HUDEP-2 (cell line): ENCODE data around the gene RRP36.
"Not testable (repeated sequence)": the region's sequence is repeated elsewhere in the genome, so short reads cannot be mapped to it uniquely, and the experiment has no call there.

ENCODE experiments used
- DNase-seq, 76 experiments: peaks; one replicate each; lab custom pipeline; 2025; ENCODE audit not compliant: unreplicated experiment in 76 of 76; lab: John Stamatoyannopoulos, UW

The RRP36 gene

GRCh38 chr6:43036712-43037111 lies 15.3 kb downstream of the RRP36 start:
- no peak for DNase-seq

GRCh38 chr6:43037197-43037596 lies 15.8 kb downstream of the RRP36 start:
- no peak for DNase-seq

- no peak for DNase-seq
These were observed 16.3 kb downstream of the RRP36 start for GRCh38 chr6:43037706-43038105.

GRCh38 chr6:43038727-43039126 lies 17.3 kb downstream of the RRP36 start:
- no peak for DNase-seq

GRCh38 chr6:43040542-43041257 lies 19.3 kb downstream of the RRP36 start:
- no peak for DNase-seq

- not testable (repeated sequence) for DNase-seq
These were observed 20.1 kb downstream of the RRP36 start for GRCh38 chr6:43041475-43041874.

GRCh38 chr6:43043310-43043709 lies 21.9 kb downstream of the RRP36 start:
- no peak for DNase-seq

GRCh38 chr6:43045371-43045930 lies 24.0 kb downstream of the RRP36 start:
- no peak for DNase-seq

GRCh38 chr6:43047998-43048397 lies 26.6 kb downstream of the RRP36 start:
- DNase-seq = no peak

- no peak for DNase-seq
These were observed 29.6 kb downstream of the RRP36 start for GRCh38 chr6:43050981-43051380.

- DNase-seq = no peak
These were observed 30.9 kb downstream of the RRP36 start for GRCh38 chr6:43052225-43052841.

GRCh38 chr6:43052842-43053544 lies 31.6 kb downstream of the RRP36 start:
- peak in 24 of 76 experiments; percentile 17 to 84 (median 38) for DNase-seq

GRCh38 chr6:43053545-43054205 lies 32.3 kb downstream of the RRP36 start, which contains the start of gene CUL7:
TSS of gene CUL7 (minus strand) at chr6:43053851. CDS start at chr6:43052788, 1,063 bp downstream.
- peak in 75 of 76 experiments; percentile 42 to 97 (median 95) for DNase-seq

- DNase-seq = peak in 2 of 76 experiments; percentile 8 to 32
These were observed 33.0 kb downstream of the RRP36 start for GRCh38 chr6:43054206-43054943.

GRCh38 chr6:43055966-43056365 lies 34.5 kb downstream of the RRP36 start:
- DNase-seq = no peak

- peak in 17 of 76 experiments; percentile 5 to 54 (median 25) for DNase-seq
These were observed 37.1 kb downstream of the RRP36 start for GRCh38 chr6:43058531-43058930.

- peak; percentile 87 to 100 (median 99) for DNase-seq
These were observed 38.0 kb downstream of the RRP36 start, which contains the start of the genes KLC4 and MRPL2 for GRCh38 chr6:43059168-43060033. TSS of gene KLC4 (plus strand) at chr6:43059631. CDS start at chr6:43061336, 1,705 bp downstream. TSS of gene MRPL2 (minus strand) at chr6:43059434. CDS start at chr6:43059381, 53 bp downstream.

- DNase-seq = no peak
These were observed 38.8 kb downstream of the RRP36 start for GRCh38 chr6:43060034-43060754.
